Fibroblast of skin of abdomen (primary cell): ENCODE data around the gene C13orf42.
"Not testable (repeated sequence)": the region's sequence is repeated elsewhere in the genome, so short reads cannot be mapped to it uniquely, and the experiment has no call there.

Experiments used
- DNase-seq: peaks from one replicate; pipeline ENCODE4 v3.0.0-alpha.2; 2013

Gene C13orf42

DNA sequence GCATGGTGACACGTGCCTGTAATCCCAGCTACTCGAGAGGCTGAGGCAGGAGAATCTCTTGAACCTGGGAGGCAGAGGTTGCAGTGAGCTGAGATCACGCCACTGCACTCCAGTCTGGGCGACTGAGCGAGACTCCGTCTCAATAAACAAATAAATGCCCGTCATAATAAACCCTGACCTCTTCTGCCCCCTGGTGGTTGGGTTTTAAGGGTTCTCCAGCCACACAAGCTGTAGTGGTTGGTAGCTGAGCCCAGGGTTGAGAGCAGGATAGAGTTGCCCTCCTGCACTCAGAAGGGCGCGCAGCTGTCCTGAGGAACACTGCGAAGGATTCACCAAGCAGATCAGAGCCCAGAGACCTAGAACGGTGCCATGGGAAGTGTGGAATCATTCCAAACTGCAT is 9.8 kb upstream of the C13orf42 start:
- not testable (repeated sequence) for DNase-seq

DNA sequence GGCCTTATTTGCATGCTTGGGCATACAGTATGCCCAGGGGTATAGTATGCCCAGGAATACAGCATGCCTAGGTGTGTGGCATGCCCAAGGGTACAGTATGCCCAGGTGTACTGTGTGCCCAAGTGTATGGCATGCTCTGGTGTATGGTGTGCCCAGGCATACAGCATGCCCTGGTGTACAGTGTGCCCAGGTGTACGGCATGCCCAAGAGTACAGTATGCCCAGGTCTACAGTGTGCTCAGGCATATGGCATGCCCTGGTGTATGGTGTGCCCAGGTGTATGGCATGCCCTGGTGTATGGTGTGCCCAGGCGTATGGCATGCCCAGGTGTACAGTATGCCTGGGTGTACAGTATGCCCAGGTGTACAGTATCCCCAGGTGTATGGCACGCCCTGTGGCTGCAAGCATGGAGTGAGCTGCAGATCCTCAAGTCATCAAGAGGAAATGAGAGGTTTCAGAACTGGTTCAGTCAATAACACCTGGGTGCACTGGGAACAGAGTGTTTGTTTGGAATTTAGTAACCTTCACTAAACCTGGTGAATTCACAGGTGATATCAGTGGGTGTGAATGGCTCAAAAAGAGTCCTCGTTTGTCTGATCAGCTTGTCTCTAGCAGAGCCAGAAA is 7.8 kb upstream of the C13orf42 start:
- no peak for DNase-seq

DNA sequence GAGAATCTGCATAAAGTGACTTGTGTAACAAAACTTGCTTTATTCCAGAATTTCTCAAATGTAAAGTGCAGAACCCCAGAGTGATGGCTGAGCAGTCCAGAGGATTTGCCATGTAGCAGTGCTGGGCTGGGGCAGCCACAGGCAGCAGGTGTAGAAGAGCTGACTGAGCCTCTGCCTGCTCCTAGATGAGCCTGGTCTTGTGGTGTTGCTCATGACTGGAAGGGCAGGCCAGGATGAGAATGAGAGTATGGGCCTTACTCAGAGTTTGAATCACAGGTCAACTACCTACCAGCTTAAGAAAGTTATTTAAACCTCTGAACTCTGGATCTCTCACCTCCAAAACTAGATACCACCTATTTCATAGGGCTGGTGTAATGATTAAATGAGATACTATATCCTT is 2.9 kb upstream of the C13orf42 start:
- DNase-seq: no peak

DNA sequence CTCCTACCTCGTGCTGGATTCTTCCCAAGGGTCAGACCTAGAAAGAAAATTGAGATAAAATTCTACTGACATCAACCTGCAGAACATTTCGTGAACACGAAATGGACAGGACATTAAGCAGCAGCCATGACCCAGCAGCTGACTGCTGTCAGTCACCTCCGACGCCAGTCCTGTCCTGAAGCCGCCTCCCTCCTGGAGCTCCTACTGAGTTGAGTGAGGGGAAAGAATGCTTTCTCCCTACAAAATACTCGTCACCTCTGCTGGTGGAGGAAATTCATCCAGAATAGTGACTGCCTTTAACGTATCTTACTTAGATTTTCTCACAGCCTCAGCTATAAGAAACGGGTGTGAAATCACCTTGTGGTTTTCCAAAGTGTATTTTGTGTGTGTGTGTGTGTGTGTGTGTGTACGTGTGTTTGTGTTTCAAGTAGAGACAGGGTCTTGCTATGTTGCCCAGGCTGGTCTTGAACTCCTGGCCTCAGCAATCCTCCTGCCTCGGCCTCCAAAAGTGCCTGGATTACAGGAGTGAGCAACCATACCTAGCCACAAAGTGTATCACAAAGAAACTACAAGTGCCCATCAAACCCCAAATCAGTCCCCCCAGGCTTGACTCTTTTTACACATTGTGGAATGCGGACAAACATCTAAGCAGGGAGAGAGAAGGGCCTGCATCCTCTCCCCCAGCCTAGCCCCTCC is 2.3 kb upstream of the C13orf42 start:
- DNase-seq: no peak

DNA sequence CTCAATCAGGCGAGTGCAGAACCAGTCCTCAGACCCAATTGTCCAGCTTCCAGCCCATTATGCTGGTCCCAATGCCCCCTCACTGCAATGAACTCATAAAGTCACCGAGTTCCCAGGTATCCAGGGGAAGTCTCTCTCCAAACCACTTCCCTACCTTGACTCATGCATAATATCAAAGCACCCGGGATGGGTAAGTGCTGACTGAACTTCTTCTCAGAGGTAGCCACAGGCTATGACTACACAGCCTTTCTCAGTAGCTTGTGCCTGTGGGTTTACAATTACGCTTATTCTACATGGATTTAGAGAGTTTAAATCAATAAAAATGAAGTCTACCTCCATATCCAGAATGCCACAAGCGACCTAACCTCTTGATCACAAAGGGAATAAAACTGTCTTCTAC is 1.7 kb upstream of the C13orf42 start:
- no peak for DNase-seq

DNA sequence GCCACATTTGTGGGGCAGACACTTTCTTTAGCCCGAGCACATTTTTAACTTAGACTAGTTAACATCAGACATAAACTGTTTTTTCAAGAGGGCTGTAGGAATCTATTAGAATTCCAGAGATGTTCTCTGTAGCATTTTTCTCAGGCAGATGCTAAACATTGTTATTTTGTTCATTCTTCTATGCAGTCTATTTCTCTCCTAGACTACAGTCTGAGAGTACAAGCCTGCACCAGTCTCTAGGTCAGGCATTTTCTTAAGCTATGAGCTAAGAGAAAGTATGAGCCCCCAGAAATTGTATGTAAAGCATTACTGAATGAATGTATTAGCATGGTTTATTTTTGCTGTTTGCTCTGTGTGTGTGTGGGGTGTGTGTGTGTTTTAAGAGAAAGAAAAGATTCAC is 923 bp upstream of the C13orf42 start:
- no peak for DNase-seq

DNA sequence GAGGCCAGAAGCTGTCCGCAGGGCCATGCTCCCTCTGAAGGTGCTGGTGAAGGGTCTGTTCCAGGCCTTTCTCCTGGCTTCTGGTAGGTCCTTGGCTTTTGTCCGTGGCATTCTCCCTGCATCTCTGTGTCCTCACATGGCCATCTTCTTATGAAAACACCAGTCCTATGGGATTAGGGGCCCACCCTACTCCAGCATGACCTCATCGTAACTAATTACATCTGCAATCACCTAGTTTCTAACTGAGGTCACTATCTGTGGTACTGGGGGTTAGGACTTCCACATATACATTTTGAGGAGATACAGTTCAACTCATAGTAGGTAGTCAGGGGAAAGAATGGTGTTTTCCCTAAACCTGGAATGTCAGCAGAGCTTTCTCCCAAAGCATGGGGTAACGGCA is 3.1 kb downstream of the C13orf42 start:
- no peak for DNase-seq

DNA sequence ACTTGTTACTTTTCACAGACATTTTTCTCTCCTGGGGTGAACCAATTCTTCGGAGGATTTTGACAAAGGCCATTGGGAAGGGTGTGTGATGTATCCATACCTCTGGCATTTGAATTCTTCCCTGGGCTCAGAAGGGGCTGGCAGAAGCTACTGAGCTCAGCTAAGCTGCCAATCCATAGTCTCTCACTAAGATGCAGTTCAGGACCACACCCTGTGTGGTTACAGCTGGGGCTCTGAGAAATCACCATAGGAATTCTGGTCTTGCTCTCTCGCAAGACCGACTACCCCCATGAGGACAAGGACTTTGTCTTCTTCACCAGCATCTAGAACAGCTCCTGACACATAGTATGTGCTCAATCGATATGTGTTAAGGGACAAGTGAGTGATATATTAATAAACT is 6.0 kb downstream of the C13orf42 start:
- no peak for DNase-seq

DNA sequence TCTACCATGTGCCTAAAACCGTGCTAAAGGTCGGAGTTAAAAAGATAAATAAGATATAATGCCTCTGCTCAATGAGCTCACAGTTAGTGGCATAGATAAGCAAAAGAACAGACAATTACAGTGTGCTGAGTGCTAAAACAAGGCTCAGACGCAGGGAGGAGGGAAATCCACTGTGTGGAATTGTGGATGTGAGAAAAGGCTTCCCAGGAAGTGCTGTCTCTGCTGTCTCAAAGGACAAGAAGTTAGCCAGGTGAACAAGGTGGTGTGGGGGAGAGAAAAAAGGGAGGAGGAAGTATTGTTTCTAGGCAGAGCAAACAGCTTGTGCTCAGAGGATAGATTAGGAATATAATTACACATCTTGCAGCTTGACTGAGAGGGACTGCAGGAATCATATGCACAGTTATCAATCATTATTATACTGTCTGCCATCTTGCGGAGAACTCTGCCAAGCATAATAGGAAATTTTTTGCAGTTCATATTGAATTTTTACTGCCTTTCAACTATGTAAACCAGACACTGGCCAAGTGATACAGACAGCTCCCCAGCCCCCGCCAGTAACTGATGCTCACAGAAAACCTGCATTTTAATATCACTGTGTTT is 9.3 kb downstream of the C13orf42 start:
- no peak for DNase-seq

DNA sequence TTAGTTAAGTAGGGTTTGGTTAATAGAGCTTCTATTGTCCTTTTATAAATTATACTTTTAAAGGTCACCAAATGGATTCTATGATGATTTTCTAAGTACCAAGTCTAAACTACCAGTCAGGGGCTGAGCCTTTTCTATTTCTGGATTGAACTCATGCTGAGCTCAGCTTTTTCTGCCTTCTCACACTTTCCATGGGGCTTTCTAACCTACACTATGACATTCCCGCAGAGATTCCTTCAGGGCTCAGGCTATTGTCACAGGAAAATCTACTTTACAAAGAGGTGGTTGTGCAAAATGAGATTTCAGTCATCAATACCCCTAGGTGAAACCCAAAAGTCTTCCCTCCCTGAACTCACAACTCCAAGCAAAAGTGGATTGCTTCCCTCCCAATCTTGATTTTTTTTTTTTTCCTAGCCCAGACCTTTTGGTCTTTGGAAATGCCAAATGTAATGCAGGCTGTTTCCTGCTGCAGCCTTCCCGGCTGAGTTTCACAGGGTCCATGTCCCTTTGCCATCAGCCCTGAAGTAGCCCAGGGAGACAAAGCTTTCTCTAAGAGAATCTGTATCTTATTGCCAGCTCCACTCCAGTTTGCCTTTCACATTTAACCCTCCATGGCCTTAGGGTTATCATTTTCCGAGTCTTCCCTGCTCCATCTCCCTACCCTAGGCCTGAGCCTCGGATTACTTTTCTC is 13.6 kb downstream of the C13orf42 start:
- DNase-seq: no peak

DNA sequence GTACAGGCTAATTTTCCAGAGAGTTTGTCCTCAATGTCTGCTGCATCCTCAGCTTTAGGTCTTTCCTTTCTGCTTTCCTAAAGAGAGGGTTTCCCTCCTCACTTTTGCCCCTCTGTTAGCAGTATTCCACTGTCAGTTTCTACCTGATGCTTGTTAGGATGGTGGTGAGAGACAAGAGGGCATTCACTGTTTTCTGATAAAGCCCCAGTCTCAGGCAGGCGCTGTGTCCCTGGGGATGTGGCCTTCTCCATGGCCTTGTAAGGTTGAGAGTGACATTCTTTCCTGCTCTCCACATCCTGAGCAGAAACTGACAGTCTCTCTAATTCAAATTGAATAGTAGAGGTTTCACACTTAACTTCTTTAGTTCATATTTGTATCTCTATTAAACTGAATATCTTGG is 14.9 kb downstream of the C13orf42 start:
- DNase-seq: no peak

DNA sequence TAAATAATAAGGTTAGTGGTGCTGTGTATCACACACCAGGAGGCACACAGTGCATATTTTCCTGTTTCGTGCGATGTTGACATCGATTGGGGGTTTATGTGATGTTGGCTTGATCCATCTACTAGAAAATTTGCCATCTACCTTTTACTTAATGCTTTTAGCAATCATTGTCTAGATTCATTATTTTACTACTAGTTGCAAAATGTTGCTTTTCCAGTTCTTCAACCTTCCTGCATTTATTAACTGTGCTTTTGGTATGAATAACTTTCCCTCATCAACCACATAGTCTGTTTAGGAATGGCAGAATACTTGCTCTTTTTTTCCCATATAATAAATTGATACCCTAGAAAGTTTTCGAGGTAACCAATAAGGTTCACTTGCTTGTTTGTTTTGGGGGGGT is 17.5 kb downstream of the C13orf42 start:
- DNase-seq: no peak

DNA sequence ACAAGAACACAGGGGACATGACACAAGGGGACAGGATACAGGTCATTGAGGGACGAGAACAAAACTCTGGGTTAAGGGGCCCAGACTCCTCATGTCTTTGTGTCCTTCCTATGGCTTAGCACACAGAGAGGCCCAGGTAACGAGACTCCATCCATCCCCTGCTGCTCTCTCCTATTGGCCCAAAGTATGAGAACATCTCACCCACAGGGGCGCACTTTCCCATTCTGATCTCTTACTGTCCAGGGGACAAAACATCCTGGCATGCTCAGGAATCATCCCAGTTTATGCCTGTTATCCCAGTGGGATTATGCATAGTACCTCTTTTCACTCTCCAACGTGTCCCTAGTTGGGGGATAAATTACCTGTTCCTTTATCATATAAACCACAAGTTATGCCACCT is 19.2 kb downstream of the C13orf42 start:
- DNase-seq: no peak

DNA sequence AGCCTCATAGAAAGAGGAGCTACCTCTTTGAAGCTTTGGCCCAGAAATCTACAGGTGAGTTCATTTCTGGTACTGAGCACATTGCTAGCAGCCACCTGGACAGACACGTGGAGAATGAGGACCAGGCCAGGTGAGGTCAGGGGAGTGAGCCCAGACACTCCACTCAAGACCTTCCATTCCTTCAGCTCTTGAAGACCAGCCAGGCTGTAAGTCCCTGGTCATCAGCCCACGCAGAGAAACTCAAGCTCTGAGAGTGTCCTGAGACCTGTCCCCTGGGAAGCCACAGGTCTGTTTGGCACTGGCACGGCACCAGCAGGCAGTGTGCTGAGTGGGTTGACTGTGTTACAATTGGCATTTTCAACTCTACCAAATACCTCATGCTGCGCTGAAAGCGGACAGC is 27.4 kb downstream of the C13orf42 start:
- no peak for DNase-seq

DNA sequence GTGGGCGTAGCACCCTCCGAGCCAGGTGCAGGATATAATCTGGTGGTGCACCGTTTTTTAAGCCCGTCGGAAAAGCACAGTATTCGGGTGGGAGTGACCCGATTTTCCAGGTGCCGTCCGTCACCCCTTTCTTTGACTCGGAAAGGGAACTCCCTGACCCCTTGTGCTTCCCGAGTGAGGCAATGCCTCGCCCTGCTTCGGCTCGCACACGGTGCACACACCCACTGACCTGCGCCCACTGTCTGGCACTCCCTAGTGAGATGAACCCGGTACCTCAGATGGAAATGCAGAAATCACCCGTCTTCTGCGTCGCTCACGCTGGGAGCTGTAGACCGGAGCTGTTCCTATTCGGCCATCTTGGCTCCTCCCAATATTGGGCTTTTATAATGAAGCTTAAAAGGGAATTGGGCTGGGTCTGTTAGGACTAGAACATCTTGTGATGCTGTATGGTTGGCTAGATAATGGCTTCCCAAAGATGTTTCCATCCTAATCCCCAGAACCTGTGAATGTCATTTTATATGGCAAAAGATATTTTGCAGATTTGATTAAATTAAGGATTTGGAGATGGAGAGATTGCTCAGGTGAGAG is 30.5 kb downstream of the C13orf42 start:
- not testable (repeated sequence) for DNase-seq

DNA sequence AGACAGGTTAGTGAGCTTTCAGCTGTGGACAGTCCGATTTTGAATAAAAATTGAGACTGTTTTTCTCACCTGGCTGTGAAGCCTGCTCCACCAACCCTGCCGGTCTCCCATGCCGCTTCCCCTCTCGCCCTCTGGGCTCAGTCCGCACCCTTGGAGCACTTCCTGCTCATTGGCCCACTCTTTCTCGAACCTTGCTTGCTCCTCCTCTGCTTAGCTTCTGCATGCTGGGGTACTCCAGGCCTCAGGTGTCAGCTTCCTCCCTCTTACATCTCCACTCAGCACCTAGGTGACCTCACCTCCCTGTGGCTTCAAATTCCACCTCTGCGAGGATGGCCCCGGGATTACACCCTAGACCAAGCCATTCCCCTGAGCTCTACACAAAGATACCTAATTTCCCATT is 39.6 kb downstream of the C13orf42 start:
- no peak for DNase-seq

DNA sequence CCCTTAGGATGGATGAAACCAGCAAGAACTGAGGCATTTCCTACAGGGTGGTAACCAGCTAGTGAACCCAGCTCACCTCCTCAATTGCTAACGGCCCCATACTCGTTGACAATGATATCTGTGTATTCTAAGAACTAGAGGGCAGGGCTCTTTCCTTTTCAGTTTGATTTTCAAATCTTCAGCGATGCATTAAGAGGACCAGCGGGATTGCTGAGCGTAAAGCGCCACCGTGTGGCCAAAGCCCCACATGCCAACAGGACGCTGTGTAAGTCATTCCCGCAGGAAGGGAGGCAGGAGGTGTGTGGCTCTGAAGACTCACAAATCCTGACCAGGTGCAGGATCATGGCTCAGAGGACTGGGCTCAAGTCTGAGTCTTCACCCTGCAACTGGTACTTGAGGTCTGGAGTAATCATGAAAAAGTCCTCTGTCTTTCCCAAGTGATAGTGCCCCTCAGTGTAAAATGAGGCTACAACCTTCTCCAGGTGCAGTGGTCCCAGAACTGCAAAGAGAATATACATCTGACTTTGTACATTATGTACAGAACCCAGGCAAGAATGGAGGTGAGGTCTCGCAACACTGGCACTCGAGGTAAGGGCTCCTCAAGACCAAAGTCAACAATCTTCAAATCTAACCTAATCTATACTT is 40.9 kb downstream of the C13orf42 start:
- DNase-seq: peak; percentile 70

DNA sequence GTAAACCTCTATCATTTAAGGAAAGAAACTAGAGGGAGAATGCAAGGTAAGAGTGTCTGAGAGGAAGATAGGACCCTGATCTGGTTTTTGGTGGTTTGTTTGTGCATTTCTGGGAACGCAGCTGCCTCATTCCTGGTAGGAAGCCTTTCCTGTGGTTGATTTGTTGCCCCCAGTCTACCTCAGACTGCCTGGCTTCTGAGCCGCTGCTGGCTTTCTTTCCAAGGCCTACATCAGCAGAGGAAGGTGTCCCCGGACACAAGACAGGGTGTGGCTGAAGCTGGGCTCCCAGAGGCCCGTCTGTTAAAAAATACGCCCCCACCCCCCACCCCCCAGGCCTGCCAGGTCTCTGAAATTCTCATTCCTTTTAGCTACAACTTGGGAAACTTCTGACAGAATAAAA is 42.6 kb downstream of the C13orf42 start:
- DNase-seq: no peak

DNA sequence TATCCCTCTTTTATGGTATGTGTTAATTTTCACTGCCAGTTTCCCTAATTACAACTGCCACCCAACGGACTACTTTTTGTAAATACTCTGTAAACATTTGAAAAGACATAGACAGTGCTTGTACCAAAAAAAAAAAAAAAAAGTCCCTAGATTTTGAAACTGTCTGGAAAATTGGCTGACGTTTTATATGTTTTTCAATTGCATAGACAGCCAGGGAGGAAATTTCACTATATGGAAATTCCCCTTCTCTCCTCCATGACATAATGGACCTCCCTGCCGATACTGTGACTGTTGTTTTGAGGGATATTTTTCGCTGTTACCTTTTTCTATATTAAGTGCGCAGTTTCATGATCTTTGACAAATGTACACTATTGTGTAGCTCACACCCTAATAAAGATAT is 43.4 kb downstream of the C13orf42 start:
- DNase-seq: no peak

DNA sequence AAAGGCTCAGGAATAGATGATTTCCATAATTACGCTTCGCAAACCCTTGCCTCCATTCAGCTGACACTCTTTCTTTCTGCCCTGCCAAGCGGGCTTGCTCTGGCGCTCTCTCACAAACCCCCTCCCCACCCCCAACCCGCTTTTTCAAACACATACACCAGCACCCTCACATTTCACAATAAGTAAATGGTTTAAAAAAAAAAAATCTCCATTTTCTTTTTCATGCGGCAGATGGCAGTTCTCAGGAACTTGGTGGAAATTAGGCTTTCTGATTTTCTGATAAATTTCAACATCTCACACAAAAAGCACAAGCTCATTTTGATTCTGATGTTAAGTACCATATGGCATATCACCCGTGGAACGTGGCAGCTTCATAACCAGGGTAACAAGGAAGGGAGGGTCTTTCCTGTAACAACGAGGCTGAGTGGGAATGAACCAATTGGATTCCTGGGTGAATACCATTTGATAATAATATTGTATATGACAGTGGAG is 43.8 kb downstream of the C13orf42 start:
- no peak for DNase-seq

DNA sequence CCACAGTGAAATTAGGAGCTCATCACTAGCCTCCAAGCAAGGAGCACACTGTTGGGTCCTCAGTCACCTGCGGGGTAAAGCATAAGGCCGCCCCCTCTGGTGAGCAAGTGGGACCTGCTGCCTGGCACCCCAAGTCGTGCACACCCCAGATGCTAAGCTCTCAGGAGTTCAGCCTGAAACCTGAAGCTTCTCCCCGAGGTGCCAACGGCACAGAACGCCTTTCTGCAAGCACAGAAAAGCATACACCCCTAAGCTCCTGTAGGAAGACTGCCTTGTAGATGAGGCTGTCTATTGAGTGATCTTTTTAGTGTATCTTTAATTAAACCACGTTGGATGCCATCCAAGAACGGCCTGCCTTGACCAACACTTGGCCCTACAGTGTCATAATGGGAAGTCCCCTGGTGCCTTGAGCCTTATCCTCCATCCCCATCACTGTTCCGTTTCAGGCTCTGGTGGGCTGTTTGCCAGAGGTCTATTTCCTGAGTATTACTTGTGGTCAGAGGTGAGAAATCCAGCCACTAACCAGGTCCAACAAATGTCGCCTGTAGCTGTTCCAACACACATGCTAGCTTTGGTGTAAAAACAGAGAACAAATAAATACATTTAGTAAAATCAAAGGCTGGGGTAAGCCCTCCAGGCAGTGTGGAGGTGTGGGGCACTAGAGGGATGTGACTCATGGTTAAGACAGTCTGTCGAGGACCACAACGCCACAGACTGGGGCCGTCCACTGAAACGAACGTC is 44.8 kb downstream of the C13orf42 start:
- DNase-seq: peak; percentile 20
